NAMALWA (cell line): Measurements from ENCODE around the gene LRPPRC.
A peak's percentile ranks its signal among the peaks of the same experiment; 100 is the strongest.
"Not testable (repeated sequence)": the region's sequence is repeated elsewhere in the genome, so short reads cannot be mapped to it uniquely, and the experiment has no call there.

Experiments
- DNase-seq: peaks from one replicate; pipeline ENCODE4 v3.0.0-alpha.2; 2015; ENCODE audit warnings: low spot score

Gene LRPPRC

DNA sequence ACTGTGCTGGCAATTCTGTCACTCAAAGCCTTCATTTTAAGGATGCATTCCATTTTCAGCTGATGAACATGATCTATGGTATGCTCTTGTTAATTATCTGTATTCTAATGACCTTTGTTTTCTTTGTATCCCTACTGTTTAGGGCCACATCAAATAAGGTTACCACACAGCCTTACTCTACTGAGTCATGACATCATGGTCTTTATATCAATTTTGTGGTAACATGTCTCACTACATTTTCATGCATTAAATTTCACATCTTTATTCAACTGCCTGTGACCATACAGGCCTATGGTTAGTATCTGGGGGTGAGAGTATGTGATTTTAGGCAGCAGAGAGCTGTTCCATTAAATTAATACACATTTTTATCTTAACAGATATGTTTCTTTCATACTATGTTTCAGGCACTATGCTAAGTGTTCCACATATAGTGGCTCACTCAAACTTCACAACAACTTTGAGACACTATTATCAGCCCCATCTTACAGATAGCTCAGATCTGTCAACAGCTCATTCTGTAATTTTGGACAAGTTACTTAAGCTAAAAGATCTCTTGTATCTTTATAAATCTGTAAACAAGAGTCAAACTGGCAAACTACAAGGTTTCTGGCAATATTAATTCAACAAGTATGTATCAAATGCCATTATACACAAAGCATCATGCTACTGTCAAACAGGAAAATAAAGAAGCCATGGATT lies 18.0 kb downstream of the LRPPRC start:
- no peak for DNase-seq

DNA sequence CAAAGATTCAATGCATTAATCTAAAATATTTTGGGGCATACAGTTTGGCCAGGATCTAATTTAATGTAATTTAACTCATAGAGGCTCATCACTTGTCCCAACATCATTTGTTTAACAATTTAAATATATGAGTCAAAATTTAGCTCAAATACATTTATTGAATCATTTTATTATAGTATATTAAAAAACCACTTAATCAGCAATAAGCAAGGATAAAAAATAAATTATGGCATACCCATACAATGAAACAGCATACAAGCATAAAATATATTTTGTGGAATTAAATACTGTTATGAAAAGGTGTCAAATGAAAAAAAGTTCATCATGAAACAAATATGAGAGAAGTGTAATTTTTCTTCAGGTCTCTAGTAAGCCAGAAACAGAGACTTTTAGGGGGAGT lies 34.9 kb downstream of the LRPPRC start:
- DNase-seq: no peak

DNA sequence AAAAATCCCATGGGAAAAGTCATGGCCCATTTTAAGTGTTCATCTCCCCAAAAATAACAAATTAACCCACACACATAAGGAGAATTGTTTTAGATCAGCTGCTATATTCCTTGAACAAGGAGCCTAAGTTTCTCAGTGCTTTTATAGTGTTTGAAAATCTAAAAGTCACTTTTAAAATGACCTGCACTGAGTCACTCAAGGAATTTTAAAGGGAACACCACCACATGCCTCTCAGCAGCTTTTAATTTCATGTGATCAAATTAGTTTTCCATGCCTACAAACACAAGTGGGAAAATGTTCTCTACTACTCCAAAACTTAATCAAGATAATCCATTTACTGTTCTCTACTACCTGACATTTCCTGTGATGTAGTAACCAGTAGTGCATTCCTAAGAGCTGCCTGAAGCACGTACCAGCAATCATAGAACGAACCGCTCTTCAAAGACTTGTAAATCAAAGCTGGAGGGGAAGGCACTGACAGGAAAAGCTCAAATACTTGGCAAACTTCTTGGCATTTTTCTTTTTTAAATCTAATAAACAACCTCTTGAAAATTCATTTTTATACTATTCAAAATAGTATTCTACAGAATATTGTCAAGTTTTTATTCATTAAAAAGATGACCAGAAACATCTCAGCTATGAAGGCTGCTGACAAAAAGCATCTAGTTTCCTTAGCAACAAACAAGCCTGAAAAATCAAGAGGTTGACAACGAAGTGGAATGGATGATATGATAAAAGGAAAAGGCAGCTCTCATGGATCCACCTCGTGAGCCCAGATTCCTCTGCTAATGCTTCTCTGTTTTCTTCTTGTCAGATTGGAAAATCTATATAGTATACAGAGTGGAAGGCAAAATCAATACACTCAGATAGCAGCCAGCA lies 37.2 kb downstream of the LRPPRC start:
- no peak for DNase-seq

DNA sequence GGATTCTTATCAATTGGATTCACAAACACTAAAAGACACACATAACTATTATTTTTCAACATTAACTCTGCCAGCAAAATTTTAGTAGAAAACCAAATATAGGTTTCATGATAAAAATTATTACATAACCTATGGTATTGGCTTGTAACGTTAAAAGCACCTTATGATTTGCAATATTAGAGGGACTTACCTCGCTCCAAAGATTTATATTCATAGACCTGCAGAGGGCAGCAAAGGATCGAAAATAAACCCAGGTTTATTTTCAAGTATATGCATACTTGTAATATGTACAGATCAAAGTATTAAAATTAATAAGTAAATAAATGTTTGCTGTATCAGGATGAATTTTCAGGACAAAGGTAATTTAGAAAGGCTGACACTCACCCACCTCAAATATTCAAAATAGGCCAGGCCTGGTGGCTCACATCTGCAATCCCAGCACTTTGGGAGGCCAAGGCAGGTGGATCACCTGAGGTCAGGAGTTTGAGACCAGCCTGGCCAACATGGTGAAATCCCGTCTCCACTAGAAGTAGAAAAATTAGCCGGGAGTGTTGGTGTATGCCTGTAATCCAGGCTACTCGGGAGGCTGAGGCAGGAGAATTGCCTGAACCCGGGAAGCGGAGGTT lies 45.3 kb downstream of the LRPPRC start:
- peak; percentile 76 for DNase-seq

DNA sequence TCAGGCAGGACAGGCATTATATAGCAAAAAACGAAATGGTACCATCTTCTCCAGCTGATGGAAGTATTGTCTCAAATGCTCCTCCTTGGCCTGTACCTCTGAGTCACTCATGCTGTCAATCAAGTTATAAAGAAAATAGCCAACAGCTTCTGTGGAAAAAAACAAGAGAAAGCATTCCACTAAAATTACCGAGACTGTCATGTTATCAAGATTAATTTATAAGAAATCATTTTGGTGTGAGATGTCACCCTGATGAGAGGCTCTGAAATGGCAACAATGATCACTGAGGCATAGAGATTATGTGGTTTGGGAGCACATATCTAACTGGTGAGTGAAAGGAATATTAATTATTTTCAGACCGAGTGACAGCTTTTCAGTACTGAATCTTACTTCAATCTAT lies 47.4 kb downstream of the LRPPRC start:
- DNase-seq: no peak

DNA sequence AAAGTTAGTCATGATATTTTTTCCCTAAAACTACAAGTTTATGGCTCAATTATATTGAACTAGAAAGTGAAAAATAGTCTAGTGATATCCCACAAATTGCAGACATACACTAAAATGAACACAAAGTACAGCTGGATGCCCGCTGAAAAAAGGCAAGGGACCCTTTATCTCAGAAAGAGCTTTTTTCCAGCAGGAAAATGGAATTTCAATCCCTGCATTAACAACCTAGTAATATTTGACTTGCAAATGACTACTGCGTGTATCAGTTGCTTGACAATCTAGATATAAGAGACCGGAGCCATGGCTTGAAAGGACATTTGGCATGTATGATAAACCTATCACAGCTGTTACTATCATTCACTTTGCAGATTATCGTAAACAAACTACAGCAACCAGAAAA lies 49.1 kb downstream of the LRPPRC start:
- no peak for DNase-seq

DNA sequence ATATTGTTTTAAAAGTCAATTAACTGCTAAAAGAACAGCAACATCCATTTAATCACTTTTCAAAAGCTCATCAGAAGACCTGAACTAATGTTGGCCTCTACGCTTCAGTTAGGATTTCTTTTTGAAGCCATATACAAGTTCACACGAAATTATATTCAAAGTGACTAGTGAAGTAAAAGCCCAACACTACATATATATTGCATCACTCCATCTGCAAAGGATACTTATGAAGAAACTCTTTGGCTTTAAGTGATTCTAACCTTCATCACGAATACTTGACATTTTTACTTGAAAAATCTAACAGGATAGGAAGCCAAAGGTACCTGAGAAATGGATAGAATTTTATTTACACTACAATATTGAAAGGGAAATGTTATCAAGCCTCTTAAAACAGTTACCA lies 50.4 kb downstream of the LRPPRC start:
- DNase-seq: no peak

DNA sequence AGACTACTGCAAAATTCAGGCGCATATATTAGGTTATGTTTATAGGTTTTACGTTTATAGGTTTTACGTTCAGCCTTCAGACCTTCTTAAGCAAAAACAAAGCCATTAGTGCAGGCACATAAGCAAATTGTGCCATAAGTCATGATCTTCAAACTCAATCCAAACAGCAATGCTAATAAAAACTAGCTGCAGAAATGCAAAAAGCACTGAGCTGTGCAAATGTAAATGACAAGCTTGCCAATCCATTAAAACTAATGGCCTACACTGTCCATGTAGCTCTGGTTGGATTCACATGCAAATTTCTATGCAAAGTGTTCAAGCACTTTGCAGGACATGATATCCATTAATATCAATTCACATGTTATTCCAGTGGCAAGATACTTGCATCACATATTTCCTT lies 50.9 kb downstream of the LRPPRC start:
- DNase-seq: no peak

DNA sequence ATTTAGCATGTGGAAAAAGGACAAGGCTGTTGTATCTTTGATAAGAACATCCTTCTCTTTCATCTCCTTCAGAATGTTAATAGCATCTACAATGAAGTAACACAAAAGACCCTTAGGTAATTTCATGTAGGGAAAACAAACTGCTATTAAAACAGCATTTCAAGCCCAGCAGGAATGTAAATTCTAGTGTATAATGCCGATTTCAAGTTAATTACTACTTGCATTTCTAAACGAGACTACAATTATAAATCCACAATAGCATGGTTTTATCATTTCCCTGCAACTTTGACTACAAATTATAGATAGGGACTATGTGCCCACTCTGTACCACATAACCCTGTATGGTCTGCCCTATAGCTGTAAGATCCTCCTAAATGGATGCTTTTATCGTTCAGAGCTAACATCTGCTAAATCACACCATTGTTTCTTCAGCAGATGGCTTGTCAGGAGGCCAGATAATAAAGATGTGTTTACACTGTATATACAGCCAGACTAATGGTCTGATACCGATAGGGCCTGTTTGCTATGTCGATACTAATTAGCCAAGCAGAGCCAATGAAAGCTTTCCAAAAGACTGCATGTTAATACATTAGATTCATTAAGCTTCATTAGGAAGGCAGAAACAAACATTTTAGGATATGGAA lies 51.9 kb downstream of the LRPPRC start:
- DNase-seq: no peak

DNA sequence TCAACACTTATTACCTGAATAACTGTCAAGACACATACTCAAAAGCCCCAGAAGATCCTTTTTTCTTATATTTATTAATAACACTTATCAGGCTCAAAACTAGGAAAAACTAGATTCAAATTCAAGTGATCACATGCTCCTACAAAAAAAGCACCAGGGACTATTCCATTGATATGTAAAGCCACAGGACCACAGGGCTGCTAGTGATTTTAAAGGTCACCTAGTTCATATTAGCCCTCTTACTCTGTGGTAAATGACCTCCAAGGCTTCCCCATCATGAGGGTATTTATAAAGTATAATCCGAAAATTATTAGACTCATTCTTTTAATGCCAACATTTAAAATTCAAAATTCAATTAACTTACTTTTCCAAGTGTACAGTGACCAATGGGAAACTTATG lies 52.5 kb downstream of the LRPPRC start:
- DNase-seq: no peak

DNA sequence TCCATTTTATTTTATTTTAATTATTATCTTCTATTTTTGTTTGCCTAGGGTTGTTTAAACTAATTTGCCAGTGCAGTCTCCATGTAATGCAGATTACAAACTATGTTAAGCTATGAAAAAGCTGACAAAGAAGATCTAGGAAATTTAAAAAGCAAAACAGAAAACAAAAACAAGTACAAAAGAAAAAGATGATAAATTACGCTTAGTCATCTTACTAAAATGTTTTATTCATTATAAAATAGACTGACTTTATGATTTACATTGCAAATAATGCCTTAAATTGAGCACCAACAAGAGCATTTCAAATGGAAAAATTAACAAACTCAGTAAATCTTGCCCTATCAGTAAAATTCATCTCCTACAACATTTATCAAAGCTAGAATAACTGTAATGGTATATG lies 52.9 kb downstream of the LRPPRC start:
- DNase-seq: no peak

DNA sequence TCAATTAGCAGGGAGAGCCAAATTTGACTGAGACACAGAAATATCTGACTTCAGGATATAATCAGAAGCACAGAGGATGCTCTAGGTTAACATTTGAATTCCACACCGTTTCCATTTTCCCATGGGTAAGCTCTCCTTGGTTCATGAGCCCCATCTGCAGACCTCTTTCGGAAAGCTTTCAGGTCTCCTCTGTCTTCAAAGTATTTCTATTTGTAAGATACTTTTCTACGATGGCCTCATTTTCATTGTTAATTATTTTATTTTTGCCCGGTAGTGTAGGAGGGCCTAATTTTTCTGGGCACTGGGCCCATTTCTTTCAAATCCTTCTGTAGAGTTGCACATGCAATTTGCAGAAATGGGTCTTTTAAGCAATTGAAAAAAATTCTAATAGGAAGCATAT lies 53.8 kb downstream of the LRPPRC start:
- no peak for DNase-seq

DNA sequence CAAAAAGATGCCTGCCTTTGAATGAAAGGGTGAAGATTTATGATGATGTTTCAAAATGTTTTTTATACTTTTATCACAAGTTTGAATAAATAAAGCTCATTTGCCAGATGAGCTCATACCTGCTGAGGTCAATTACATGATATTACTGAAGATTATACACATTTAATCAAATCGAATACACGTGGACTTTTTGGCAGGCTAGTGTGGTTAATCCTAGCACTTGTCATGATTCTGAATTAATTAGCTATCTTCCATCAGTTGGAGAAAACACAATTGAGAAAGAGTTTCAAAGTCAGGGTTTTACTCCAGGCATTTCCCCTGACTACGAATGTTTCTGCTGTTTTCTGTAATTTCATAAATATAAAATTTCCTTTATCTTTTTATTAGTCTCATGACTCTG lies 54.4 kb downstream of the LRPPRC start:
- no peak for DNase-seq

DNA sequence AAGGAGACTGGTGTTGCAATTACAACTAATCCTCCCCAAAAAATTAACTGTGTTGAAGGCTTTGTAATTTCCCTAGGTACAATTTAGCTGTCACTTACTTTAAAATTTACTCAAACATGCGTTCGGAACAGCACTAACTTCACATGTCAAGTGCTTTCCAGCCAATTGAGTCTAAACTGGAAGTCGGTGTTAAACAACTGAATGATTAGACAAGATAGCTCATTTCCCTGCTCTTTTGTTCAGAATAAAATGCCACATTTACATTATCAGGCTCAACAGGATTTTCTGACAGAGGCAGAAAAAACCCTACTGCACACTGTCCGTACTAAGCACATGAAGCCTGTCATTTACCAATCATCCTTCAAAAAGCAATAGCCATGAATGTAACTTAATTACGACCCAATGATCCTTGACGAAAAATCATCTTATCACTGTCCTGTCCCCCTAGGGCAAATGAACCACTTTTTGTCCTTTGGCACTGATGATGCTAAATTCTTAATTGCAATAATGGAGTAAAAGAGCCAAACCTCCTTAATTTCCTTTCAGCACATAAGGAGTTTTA lies 56.0 kb downstream of the LRPPRC start:
- no peak for DNase-seq

DNA sequence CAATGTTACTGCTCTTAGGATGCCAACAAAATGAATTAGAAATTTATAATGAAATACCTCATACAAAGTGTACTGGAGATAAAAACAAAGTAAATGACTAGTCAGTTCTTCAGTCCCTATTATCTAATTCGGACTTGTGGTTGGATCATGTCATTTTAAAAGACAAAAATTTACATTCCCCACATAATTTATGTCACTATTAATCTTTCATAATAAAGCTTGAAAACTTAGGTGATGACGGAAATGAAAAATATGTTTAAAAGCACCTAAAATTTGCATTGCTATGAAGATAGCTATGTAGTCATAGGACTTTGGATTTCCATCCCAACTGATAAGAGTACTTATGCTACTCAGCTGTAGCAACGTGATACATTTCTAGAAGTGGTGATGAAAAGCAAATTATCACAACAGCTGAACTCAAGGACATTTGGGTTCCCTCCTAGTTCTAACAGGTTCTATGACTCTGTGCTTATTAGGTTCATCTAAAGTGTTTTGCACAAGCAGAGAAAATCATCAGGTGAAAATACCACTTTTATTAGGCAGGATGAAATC lies 58.4 kb downstream of the LRPPRC start:
- no peak for DNase-seq

DNA sequence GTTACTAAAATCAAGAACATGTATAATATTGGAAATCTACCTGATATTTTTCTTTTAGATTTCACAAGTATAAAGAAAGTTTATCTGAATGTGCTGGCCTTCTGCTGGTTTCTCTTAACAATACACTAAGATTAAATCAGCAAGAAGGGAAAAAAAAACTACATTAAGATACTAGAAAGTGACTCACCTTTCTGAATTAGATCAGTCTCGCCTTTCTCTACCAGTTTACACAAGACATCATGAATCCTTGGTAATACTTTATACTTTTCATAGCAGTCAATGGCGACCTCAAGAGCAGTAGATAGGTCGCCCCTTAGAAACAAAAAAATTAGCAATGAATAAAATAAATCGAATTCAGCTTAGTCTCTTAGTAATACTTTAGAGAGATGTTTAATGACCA lies 61.2 kb downstream of the LRPPRC start:
- DNase-seq: no peak

DNA sequence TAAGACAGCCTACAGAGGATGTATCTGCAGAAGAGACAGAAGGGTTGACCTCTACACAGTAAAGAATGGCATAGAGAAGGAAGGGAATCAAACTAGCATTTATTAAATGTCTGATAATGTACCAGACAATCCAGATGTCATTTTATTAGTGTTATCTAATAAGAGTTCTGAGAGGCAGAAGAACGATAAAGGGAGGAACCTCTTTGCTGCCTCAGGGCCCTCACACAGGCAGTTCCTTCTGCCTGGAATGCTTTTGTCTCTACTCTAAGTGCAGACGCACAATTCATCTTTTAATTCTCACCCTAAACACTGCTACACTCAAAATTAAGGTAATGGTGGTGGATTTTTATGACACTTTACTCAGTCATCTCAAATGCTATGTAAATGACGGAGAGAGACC lies 64.5 kb downstream of the LRPPRC start:
- no peak for DNase-seq

DNA sequence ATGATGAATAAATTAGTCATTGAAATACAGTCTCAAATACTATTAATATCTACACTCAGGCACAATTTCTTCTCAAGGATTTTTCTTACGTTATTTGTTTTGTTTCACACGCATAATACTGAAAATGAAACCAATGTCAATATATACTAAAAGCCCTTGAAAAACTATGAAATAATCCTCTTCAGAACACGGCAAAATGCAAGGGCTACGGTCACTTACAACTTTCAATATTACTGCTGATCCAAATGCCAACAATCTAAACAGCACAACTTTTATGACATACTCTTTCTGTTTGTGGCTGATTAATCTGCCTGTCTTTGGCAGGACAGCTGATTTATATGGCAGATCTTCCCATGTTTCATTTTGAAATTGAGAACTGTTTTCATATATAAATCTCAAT lies 68.3 kb downstream of the LRPPRC start:
- DNase-seq: no peak

DNA sequence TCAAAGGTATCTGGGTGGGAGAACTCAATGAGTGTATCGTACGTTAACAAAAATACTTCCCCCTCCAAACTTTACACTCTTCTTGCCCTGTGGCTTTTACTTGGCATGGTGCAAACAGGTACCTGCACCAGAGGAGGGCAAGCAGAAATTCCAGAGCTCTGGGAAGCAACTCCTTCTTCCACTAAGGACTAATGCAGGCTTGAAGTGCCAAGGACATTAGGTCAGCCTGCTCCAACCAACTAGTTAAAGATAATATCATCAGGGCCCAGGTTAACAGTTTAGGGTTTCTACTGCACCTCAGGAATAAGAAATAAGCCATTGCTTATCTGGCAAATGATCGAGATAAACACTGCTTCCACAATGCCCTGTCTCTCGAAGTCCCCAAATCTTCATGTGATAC lies 70.4 kb downstream of the LRPPRC start:
- DNase-seq: no peak

DNA sequence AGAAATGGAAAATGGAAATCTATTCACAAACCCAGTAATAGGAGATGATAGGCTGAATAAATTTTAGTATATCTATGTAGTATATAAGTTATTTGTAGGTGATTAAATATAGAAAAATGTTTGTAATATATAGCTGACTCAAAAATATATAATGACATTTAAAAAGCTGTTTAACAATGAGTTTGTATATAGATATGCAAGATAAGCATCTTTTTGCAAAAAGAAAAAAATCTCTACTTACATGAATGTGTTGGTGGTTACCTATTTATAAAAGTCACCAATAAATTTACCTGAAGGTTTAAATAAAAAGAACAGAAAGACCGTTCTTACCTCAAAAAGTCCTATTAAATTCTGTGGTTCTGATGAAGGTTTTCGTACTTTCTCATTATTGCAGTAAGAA lies 71.3 kb downstream of the LRPPRC start:
- no peak for DNase-seq

DNA sequence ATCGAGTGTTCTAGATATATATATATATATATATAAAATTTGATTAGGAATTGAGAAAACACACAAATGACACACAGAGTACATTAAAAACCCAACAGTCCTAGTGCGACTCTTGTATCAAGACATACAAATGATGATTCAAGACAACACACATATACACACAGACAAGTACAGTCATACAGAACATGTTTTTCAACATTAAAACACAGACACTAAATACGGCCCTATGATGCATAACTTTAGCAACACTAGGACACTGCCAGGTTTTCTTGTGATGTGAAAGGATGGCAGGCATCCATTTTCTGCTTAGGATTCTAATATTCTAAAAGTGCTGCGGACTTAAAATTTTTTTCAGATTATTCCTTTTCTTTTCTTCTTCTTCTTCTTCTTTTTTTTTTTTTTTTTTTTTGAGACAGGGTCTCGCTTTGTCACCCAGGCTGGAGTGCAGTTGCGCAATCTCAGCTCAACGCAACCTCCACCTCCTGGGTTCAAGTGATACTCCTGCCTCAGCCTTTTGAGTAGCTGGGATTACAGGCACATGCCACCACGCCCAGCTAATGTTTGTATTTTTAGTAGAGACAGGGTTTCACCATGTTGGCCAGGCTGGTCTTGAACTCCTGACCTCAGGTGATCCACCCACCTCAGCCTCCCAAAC lies 84.5 kb downstream of the LRPPRC start:
- DNase-seq: not testable (repeated sequence)
